ENCODE measurements around the gene TM7SF2. TPM values are rescaled to one million over a fixed set of nuclear protein-coding genes. Genes with fewer than 3 reads are reported as not detected.

TM7SF2 gene
- total RNA-seq, 6 donors from 2014 or later, result 36.8 to 82.7 (median 45.5) TPM

DNA sequence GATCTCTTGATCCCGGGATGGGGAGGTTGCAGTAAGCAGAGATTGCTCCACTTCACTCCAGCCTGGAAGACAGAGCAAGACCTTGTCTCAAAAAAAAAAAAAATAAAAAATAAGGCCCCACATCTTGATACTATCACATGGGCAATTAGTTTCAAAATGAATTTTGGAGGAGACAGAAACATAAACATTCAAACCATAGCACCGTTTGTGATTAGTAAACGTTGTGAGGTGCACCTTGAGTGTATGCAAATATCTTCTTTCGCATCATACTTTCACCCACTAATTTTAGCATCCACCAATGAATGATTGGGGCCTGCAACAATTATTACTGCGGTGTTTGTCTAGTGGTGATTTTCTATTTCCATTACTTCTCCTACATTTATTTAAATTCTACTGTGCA lies 47.3 kb downstream of the TM7SF2 start:
- ATAC-seq (ENCODE audit: low FRiP score in 2 of 2), result no peak
- DNase-seq, result no peak

DNA sequence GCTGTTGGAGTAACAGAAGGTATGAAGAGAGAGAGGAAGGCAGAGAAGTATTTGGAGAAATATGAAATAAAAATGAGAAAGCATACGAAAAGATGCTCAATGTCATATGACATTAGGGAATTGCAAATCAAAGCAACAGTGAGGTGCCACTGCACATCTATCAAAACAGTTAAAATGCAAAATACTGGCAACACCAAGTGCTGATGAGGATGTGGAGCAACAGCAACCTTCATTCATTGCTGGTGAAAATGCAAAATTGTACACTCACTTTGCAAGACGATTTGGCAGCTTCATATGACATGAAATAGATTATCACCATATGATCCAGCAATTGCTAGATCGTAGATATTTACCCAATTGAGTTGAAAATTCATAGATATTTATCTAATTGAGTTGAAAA lies 49.0 kb downstream of the TM7SF2 start:
- H3K36me3 ChIP-seq, result no peaks in the 10 kb centered on the region
- TF ChIP-seq EP300 (IDR thresholded peaks at IDR 0.05) (no peak), POLR2A (IDR thresholded peaks at IDR 0.05) (no peak), POLR2AphosphoS5 (IDR thresholded peaks at IDR 0.05) (no peak)
- TF ChIP-seq, protein P1, sequence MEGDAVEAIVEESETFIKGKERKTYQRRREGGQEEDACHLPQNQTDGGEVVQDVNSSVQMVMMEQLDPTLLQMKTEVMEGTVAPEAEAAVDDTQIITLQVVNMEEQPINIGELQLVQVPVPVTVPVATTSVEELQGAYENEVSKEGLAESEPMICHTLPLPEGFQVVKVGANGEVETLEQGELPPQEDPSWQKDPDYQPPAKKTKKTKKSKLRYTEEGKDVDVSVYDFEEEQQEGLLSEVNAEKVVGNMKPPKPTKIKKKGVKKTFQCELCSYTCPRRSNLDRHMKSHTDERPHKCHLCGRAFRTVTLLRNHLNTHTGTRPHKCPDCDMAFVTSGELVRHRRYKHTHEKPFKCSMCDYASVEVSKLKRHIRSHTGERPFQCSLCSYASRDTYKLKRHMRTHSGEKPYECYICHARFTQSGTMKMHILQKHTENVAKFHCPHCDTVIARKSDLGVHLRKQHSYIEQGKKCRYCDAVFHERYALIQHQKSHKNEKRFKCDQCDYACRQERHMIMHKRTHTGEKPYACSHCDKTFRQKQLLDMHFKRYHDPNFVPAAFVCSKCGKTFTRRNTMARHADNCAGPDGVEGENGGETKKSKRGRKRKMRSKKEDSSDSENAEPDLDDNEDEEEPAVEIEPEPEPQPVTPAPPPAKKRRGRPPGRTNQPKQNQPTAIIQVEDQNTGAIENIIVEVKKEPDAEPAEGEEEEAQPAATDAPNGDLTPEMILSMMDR (IDR thresholded peaks at IDR 0.05), result no peak

More for the DNA sequence above, 47.3 kb downstream of the TM7SF2 start:
- 73 to 74% methylated on average over 5 of the region's 5 CpGs for whole genome bisulfite sequencing, 2 donors
- Histone ChIP-seq H3K4me3 (no peak overlapping the region), H3K36me3 (no peaks in the 10 kb centered on the region), H3K9me3 (no peaks in the 10 kb centered on the region), H3K4me1 (no peaks in the 10 kb centered on the region), H3K27ac (no peak overlapping the region), H3K27me3 (no peaks in the 10 kb centered on the region)
- no peak for TF ChIP-seq POLR2AphosphoS5 (IDR thresholded peaks at IDR 0.05)
- no peak for TF ChIP-seq POLR2A (IDR thresholded peaks at IDR 0.05)
- TF ChIP-seq, protein P1 (IDR thresholded peaks at IDR 0.05), result no peak
- TF ChIP-seq EP300 (IDR thresholded peaks at IDR 0.05), result no peak

DNA sequence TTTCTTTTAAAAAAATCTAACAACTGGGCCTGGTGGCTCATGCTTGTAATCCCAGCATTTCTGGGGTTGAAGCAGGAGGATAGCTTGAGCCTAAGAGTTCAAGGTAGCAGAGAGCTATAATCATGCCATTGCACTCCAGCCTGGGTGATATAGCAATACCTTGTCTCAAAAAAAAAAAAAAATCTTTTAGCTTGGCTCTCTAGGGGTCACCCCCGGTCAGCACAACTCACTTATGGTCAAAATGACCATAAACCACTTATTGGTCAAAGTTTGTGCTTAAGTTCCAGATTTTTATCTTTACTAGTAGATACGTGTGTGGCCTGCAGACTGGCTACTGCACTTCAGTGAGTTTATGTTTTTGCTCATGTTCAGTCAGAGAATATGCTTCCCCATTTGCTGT lies 52.0 kb downstream of the TM7SF2 start:
- no peaks in the 10 kb centered on the region for H3K4me1 ChIP-seq
- TF ChIP-seq EP300 (IDR thresholded peaks at IDR 0.05), result no peak
- TF ChIP-seq POLR2A (IDR thresholded peaks at IDR 0.05), result no peak
- no peak for TF ChIP-seq POLR2AphosphoS5 (IDR thresholded peaks at IDR 0.05)
- TF ChIP-seq, protein P1 (IDR thresholded peaks at IDR 0.05), result no peak
- no peaks in the 10 kb centered on the region for H3K27me3 ChIP-seq
- H3K9me3 ChIP-seq, result no peaks in the 10 kb centered on the region
- no peak overlapping the region for H3K4me3 ChIP-seq
- H3K27ac ChIP-seq, result no peak overlapping the region
- DNase-seq (no peak), ATAC-seq (ENCODE audit: low FRiP score in 2 of 2) (no peak)
- no peaks in the 10 kb centered on the region for H3K36me3 ChIP-seq
- 86 to 92% methylated on average over 2 of the region's 2 CpGs for WGBS, 2 donors

More for the DNA sequence above, 49.0 kb downstream of the TM7SF2 start:
- Histone ChIP-seq H3K27me3 (no peaks in the 10 kb centered on the region), H3K27ac (no peak overlapping the region), H3K9me3 (no peaks in the 10 kb centered on the region), H3K4me3 (no peak overlapping the region), H3K4me1 (no peaks in the 10 kb centered on the region)
- ATAC-seq (ENCODE audit: low FRiP score in 2 of 2) (no peak), DNase-seq (no peak)
- 81 to 83% methylated on average over 3 of the region's 3 CpGs for WGBS, 2 donors

Small RNA genes lying within 50 kb of the gene (small RNA-seq; reads per million reads assigned to genes)
- gene HIGD1AP10 (0 reads per million in 4 donors), gene PDCL2P2 (0 reads per million in 4 donors), gene RNU2-23P (0.11 to 1.4 (median 0.49) reads per million in 4 donors)

Other genes with a start within 250 kb of the TM7SF2 start
- 100 to 1,000 TPM in 4 of 6 donors, 10 to 100 TPM in 2; 43.0 to 167 (median 103) TPM for gene EHD1, start 233.3 kb upstream of the TM7SF2 start, total RNA-seq
- gene ATG2A, start 194.7 kb upstream of the TM7SF2 start, total RNA-seq, result 10 to 100 TPM; 24.6 to 59.2 (median 33.3) TPM
- 10 to 100 TPM; 21.0 to 48.1 (median 27.5) TPM for gene PPP2R5B, start 187.2 kb upstream of the TM7SF2 start, total RNA-seq
- not detected for gene GPHA2, start 176.0 kb upstream of the TM7SF2 start, total RNA-seq
- under 1 TPM in 1 of 6 donors, not detected in 5; 0.15 TPM for gene MAJIN, start 139.8 kb upstream of the TM7SF2 start, total RNA-seq
- gene BATF2, start 114.9 kb upstream of the TM7SF2 start, total RNA-seq, result 10 to 100 TPM in 1 of 6 donors, 1 to 10 TPM in 5; 1.7 to 36.7 (median 6.0) TPM
- gene ARL2, start 97.7 kb upstream of the TM7SF2 start, total RNA-seq, result 100 to 1,000 TPM in 1 of 6 donors, 10 to 100 TPM in 5; 41.9 to 113 (median 81.2) TPM
- gene SNX15, start 84.4 kb upstream of the TM7SF2 start, total RNA-seq, result 10 to 100 TPM; 14.7 to 32.1 (median 21.2) TPM
- gene SAC3D1, start 70.7 kb upstream of the TM7SF2 start, total RNA-seq, result 10 to 100 TPM in 5 of 6 donors, 1 to 10 TPM in 1; 9.1 to 18.9 (median 14.5) TPM
- gene NAALADL1, start 53.3 kb upstream of the TM7SF2 start, total RNA-seq, result 10 to 100 TPM in 2 of 6 donors, 1 to 10 TPM in 4; 5.9 to 27.2 (median 9.1) TPM
- gene CDCA5, start 27.8 kb upstream of the TM7SF2 start, total RNA-seq, result 1 to 10 TPM; 1.0 to 4.4 (median 1.8) TPM
- gene ZFPL1, start 27.6 kb upstream of the TM7SF2 start, total RNA-seq, result 10 to 100 TPM; 21.4 to 39.8 (median 34.6) TPM
- 100 to 1,000 TPM; 102 to 531 (median 175) TPM for gene VPS51, start 15.7 kb upstream of the TM7SF2 start, total RNA-seq
- 10 to 100 TPM; 12.6 to 28.5 (median 15.2) TPM for gene ZNHIT2, start 5.8 kb downstream of the TM7SF2 start, total RNA-seq
- 1,000 to 10,000 TPM in 1 of 6 donors, 100 to 1,000 TPM in 5; 405 to 1,014 (median 590) TPM for gene FAU, start 10.3 kb downstream of the TM7SF2 start, total RNA-seq
- gene MRPL49, start 10.4 kb downstream of the TM7SF2 start, total RNA-seq, result 10 to 100 TPM; 15.7 to 78.6 (median 57.1) TPM
- gene SYVN1, start 22.6 kb downstream of the TM7SF2 start, total RNA-seq, result 10 to 100 TPM; 31.1 to 70.6 (median 50.0) TPM
- not detected for gene SPDYC, start 58.4 kb downstream of the TM7SF2 start, total RNA-seq
- 100 to 1,000 TPM; 152 to 327 (median 235) TPM for gene CAPN1, start 70.1 kb downstream of the TM7SF2 start, total RNA-seq
- gene POLA2, start 150.1 kb downstream of the TM7SF2 start, total RNA-seq, result 10 to 100 TPM in 3 of 6 donors, 1 to 10 TPM in 3; 6.0 to 19.9 (median 8.7) TPM
- gene CDC42EP2, start 203.0 kb downstream of the TM7SF2 start, total RNA-seq, result 10 to 100 TPM in 5 of 6 donors, 1 to 10 TPM in 1; 7.7 to 45.2 (median 14.6) TPM
- gene DPF2, start 222.0 kb downstream of the TM7SF2 start, total RNA-seq, result 10 to 100 TPM; 32.1 to 68.1 (median 54.7) TPM
- gene TIGD3, start 242.9 kb downstream of the TM7SF2 start, total RNA-seq, result under 1 TPM in 4 of 6 donors, not detected in 2; 0.15 to 0.51 (median 0.35) TPM

All from upper lobe of left lung (tissue), 6 donors.